BJ (cell line): ENCODE results near the gene VPS26C. TPM values are rescaled to one million over a fixed set of nuclear protein-coding genes. Genes with fewer than 3 reads are reported as not detected.

Source experiments
- CTCF ChIA-PET: fragments of 350-600 bp; formaldehyde crosslinking; extraction: SDS; loops from one replicate; lab custom pipeline; 2021; ENCODE audit warnings: antibody characterized with exemption, inconsistent platforms; lab: Yijun Ruan, JAX
- POLR2A ChIA-PET: fragments of 300-600 bp; sonication (Branson Sonifier 250); formaldehyde crosslinking; extraction: SDS; loops from one replicate; lab custom pipeline; 2021; ENCODE audit warnings: antibody characterized with exemption; lab: Charles Lee
- DNase-seq: peaks from one replicate; pipeline ENCODE4 v3.0.0-alpha.2; 2011; ENCODE audit warnings: low read depth
- H3K27me3 ChIP-seq: 2 replicates; pipeline ENCODE4 v1.6.0; 2011; ENCODE audit warnings: low read length; ENCODE audit not compliant: control insufficient read depth, insufficient read depth
- H3K36me3 ChIP-seq: 2 replicates; pipeline ENCODE4 v1.5.1; 2011; ENCODE audit warnings: low read length; ENCODE audit not compliant: control insufficient read depth, insufficient read depth
- H3K4me3 ChIP-seq: 2 replicates; pipeline ENCODE4 v1.5.1; 2011; ENCODE audit warnings: low read depth, mild to moderate bottlenecking, control low read depth, low read length
- CTCF ChIP-seq: IDR thresholded peaks from 2 replicates; pipeline ENCODE4 v1.5.1; 2011; ENCODE audit warnings: low read depth, mild to moderate bottlenecking, control low read depth, inconsistent platforms, low read length, moderate library complexity; ENCODE audit not compliant: insufficient read depth
- polyA plus RNA-seq: library from polyadenylated mRNA; depleted of rRNA; stranded (reverse); fragments of >200 nt; gene quantifications from 2 replicates; pipeline ENCODE4 v1.2.3, GENCODE V29; 2011

VPS26C gene
- polyA plus RNA-seq, 1 experiment: 63.3 TPM

- no peaks in the 10 kb centered on the region for H3K36me3 ChIP-seq
- no peaks in the 10 kb centered on the region for H3K27me3 ChIP-seq
- no peak for DNase-seq
- TF ChIP-seq CTCF: no peak
- POLR2A ChIA-PET: no interaction called here
- CTCF ChIA-PET: interaction anchor here (1.0 to 1.9 kb wide), 3 partner anchors 10 to 240 kb away, joined by 3 to 5 read pairs (median 4); no protein-coding TSS in a partner anchor
- no peak overlapping the region for H3K4me3 ChIP-seq
These were observed 58.9 kb downstream of the VPS26C start for GRCh38 chr21:37208056-37208721.

GRCh38 chr21:37207441-37208009 is 59.6 kb downstream of the VPS26C start:
- no peak for DNase-seq
- POLR2A ChIA-PET: interaction anchor here (0.6 kb wide), 1 partner anchor 10 kb away, joined by 5 read pairs; no protein-coding TSS in a partner anchor
- TF ChIP-seq CTCF: no peak

DNA sequence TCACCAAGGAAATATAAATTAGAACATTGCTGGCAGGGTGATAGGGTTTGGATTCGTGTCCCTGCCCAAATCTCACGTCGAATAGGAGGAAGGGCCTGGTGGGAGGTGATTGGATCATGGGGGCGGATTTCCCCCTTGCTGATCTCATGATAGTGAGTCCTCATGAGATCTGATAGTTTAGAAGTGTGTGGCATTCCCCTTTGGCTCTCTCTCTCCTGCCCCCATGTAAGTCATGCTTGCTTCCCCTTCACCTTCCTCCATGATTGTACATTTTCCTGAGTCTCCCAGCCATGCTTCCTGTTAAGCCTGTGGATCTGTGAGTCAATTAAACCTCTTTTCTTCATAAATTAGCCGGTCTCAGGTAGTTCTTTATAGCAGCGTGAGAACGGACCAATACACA is 60.6 kb downstream of the VPS26C start:
- Histone ChIP-seq H3K27me3 (no peaks in the 10 kb centered on the region), H3K4me3 (no peak overlapping the region), H3K36me3 (peaks cover 2% of the 10 kb centered on the region)
- no peak for DNase-seq
- CTCF ChIA-PET: no interaction called here
- POLR2A ChIA-PET: no interaction called here
- TF ChIP-seq CTCF: no peak

More at GRCh38 chr21:37207441-37208009, 59.6 kb downstream of the VPS26C start:
- H3K36me3 ChIP-seq: no peaks in the 10 kb centered on the region
- CTCF ChIA-PET: interaction anchor here (1.0 to 1.9 kb wide), 3 partner anchors 10 to 241 kb away, joined by 3 to 5 read pairs (median 4); no protein-coding TSS in a partner anchor
- no peaks in the 10 kb centered on the region for H3K27me3 ChIP-seq
- H3K4me3 ChIP-seq: no peak overlapping the region

DNA sequence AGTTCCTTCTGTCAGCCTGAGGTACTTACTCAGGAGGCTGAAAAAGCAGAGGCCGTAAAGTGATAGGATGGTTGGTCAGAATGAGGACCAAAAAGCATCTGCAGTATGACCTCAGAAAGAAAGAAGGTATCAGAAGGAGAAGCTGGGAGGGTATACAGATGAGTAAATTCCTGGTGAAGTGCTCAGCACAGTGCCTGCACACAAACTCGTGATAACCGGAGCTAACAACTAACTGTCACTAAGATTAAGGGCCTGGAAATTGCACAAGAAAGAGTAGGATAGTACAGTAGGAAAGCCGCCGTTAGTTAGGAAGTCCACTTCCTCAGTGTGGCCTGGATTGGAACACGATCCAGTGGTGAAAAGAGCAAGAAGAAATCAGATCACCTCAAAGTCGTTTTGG is 62.6 kb downstream of the VPS26C start:
- peaks cover 13% of the 10 kb centered on the region for H3K36me3 ChIP-seq
- ChIA-PET CTCF (interaction anchor here (0.7 kb wide), 1 partner anchor 952 kb away, joined by 3 read pairs; no protein-coding TSS in a partner anchor), POLR2A (no interaction called here)
- no peaks in the 10 kb centered on the region for H3K27me3 ChIP-seq
- H3K4me3 ChIP-seq: no peak overlapping the region
- DNase-seq: no peak
- no peak for TF ChIP-seq CTCF

GRCh38 chr21:37202221-37203110 is 64.7 kb downstream of the VPS26C start:
- DNase-seq: no peak
- POLR2A ChIA-PET: no interaction called here
- Histone ChIP-seq H3K27me3 (no peaks in the 10 kb centered on the region), H3K4me3 (no peak overlapping the region), H3K36me3 (peaks cover 19% of the 10 kb centered on the region)
- CTCF ChIA-PET: interaction anchor here (3.1 kb wide), 1 partner anchor 18 kb away, joined by 6 read pairs; no protein-coding TSS in a partner anchor
- TF ChIP-seq CTCF: no peak
